Measurements from ENCODE around the gene RGR.

DNA sequence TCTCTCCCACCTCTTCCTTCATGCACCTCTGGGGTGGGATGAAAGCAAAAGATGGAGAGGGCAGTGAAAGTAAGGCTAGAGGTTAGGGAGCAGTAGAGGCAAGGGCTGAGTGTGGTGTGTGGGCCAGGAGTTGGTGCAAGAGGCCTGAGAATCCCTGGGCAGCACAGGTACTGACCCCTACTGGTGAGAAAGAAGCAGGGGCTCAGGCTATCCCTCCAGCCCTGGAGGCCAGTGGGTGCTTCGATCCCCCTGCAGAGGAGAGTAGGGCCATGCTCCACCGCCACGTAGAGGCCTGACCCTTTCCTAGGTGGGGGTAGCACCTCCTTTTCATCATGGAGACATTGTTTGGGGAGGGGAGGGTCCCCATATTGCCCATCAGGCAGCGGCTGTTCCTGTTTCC, 40.7 kb upstream of the RGR start:
- TF ChIP-seq, protein P1, sequence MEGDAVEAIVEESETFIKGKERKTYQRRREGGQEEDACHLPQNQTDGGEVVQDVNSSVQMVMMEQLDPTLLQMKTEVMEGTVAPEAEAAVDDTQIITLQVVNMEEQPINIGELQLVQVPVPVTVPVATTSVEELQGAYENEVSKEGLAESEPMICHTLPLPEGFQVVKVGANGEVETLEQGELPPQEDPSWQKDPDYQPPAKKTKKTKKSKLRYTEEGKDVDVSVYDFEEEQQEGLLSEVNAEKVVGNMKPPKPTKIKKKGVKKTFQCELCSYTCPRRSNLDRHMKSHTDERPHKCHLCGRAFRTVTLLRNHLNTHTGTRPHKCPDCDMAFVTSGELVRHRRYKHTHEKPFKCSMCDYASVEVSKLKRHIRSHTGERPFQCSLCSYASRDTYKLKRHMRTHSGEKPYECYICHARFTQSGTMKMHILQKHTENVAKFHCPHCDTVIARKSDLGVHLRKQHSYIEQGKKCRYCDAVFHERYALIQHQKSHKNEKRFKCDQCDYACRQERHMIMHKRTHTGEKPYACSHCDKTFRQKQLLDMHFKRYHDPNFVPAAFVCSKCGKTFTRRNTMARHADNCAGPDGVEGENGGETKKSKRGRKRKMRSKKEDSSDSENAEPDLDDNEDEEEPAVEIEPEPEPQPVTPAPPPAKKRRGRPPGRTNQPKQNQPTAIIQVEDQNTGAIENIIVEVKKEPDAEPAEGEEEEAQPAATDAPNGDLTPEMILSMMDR (IDR thresholded peaks at IDR 0.05), result no peak
- no peak for TF ChIP-seq POLR2A (IDR thresholded peaks at IDR 0.05)
